ENCODE measurements around the gene SCN11A.

Gene SCN11A

GRCh38 chr3:39013921-39014509 is 37.7 kb downstream of the SCN11A start:
- in situ Hi-C loops (cut with MboI; ENCODE audit: low sequenced_read_pairs), result loop anchor here (25.0 kb wide), 1 partner anchor 277 kb away; no protein-coding TSS in a partner anchor

GRCh38 chr3:39013289-39013688 is 38.5 kb downstream of the SCN11A start:
- in situ Hi-C loops (cut with MboI; ENCODE audit: low sequenced_read_pairs), result loop anchor here (25.0 kb wide), 1 partner anchor 276 kb away; no protein-coding TSS in a partner anchor

GRCh38 chr3:39011191-39011736 is 40.5 kb downstream of the SCN11A start:
- in situ Hi-C loops (cut with MboI; ENCODE audit: low sequenced_read_pairs), result loop anchor here (25.0 kb wide), 1 partner anchor 274 kb away; no protein-coding TSS in a partner anchor

- in situ Hi-C loops (cut with MboI; ENCODE audit: low sequenced_read_pairs), result loop anchor here (25.0 kb wide), 1 partner anchor 268 kb away; no protein-coding TSS in a partner anchor
These were observed 46.4 kb downstream of the SCN11A start for GRCh38 chr3:39005295-39005694.

Data from HL-60/S4 (cell line).